Neutrophil (primary cell): ENCODE measurements around the gene BDH1.

Experiments used
- H3K27ac ChIP-seq: fragments of 200-600 bp; sonication (generic); 2 replicates; pipeline ENCODE4 v1.5.1; 2016; ENCODE audit warnings: mild to moderate bottlenecking, moderate library complexity
- H3K27me3 ChIP-seq: fragments of 200-600 bp; sonication (generic); 2 replicates; pipeline ENCODE4 v1.6.0; 2016; ENCODE audit warnings: mild to moderate bottlenecking
- H3K36me3 ChIP-seq: fragments of 200-600 bp; sonication (generic); 2 replicates; pipeline ENCODE4 v1.5.1; 2017
- H3K4me1 ChIP-seq, 2 experiments: fragments of 200-600 bp in 1 of 2; sonication (generic) in 1 of 2; 1 replicate in 1 of 2; 2 replicates in 1 of 2; pipeline versions ENCODE4 v1.5.1 to v1.6.1; 2013 to 2016; ENCODE audit warnings: low read depth in 1 of 2, low read length in 1 of 2, mild to moderate bottlenecking in 1 of 2, moderate library complexity in 1 of 2; ENCODE audit not compliant: control insufficient read depth in 1 of 2, insufficient read depth in 1 of 2
- H3K4me3 ChIP-seq, 2 experiments: fragments of 200-600 bp in 1 of 2; sonication (generic) in 1 of 2; 1 replicate in 1 of 2; 2 replicates in 1 of 2; pipeline ENCODE4 v1.5.1; 2013 to 2016; ENCODE audit warnings: low read depth in 1 of 2, low read length in 1 of 2, mild to moderate bottlenecking in 1 of 2, moderate library complexity in 1 of 2
- H3K9me3 ChIP-seq: fragments of 200-600 bp; sonication (generic); 2 replicates; pipeline ENCODE4 v1.5.1; 2016
- TF ChIP-seq, protein P1 (sequence below): fragments of 200-600 bp; sonication (generic); IDR thresholded peaks from 2 replicates; pipeline ENCODE4 v1.5.1; 2016; ENCODE audit warnings: antibody characterized with exemption

BDH1 gene

DNA sequence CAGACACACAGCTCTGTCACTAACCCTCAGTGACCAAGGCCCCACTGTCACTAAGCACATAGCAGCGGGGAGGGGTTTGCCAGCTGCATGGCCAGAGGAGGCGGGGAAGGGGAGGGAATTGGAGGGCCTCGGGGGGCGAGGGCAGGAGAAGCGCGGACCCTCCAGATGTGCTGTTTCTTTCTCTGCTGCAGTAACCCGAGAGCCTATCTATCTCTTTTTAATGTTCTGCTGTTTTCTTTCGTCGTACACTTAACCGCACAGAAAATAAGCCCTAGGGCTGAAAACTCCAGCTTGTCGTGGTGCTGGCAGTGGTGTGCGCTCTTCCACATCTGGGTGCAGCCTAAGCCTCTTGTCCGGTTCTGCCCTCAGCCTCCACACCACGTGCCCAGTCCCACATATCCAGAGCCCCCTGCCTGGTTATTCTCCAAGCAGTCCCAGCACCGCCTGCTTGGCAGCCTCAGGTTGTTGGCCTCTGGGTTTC, 51.1 kb downstream of the BDH1 start:
- Histone ChIP-seq H3K27me3 (no peaks in the 10 kb centered on the region), H3K9me3 (no peaks in the 10 kb centered on the region), H3K4me1 (peaks cover under 1 to 1% of the 10 kb centered on the region in 2 experiments), H3K36me3 (no peaks in the 10 kb centered on the region), H3K4me3 (no peak overlapping the region), H3K27ac (no peak overlapping the region)
- TF ChIP-seq, protein P1, sequence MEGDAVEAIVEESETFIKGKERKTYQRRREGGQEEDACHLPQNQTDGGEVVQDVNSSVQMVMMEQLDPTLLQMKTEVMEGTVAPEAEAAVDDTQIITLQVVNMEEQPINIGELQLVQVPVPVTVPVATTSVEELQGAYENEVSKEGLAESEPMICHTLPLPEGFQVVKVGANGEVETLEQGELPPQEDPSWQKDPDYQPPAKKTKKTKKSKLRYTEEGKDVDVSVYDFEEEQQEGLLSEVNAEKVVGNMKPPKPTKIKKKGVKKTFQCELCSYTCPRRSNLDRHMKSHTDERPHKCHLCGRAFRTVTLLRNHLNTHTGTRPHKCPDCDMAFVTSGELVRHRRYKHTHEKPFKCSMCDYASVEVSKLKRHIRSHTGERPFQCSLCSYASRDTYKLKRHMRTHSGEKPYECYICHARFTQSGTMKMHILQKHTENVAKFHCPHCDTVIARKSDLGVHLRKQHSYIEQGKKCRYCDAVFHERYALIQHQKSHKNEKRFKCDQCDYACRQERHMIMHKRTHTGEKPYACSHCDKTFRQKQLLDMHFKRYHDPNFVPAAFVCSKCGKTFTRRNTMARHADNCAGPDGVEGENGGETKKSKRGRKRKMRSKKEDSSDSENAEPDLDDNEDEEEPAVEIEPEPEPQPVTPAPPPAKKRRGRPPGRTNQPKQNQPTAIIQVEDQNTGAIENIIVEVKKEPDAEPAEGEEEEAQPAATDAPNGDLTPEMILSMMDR, result no peak

DNA sequence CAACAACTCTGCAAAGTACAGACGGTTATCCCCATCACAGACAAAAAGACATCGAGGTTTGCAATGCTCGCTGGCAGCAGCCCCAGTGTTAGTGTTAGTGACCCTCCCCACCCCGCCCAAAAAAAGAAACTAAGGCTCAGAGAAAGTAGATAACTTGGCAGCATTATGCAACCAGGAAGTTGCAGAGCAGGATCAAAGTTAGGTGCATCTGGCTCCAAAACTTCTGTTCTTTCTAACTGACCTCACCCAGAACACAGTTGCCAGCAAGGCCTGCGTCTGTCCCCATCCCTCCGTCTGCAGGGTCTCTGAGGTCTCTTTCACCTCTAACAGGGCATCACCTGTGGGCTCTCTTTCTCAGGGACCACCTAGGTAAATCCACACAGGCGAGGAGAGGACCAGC, 51.5 kb downstream of the BDH1 start:
- no peaks in the 10 kb centered on the region for H3K36me3 ChIP-seq
- H3K27ac ChIP-seq, result no peak overlapping the region
- no peaks in the 10 kb centered on the region for H3K4me1 ChIP-seq
- H3K4me3 ChIP-seq, result no peak overlapping the region
- no peaks in the 10 kb centered on the region for H3K9me3 ChIP-seq
- H3K27me3 ChIP-seq, result no peaks in the 10 kb centered on the region
- TF ChIP-seq, protein P1, result no peak

DNA sequence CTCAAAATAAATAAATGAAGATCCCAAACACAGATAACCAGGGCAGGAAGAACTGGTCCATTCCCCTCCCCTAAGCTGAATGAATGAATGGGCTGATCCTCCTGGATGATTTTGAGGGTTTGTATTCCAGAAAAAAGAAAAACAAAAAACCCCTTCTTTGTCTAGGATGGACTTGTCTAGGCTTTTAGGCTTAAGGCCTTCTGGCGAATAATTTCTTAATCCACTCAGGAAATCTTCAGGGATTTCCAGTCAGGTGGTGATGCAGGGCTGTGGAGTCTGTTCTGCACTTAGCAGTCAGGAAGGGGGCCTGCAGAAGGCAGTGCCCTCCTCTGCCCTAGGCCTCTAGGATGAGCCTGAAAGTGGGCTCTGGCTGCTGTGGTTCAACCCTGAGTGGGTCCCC, 52.1 kb downstream of the BDH1 start:
- Histone ChIP-seq H3K27me3 (no peaks in the 10 kb centered on the region), H3K9me3 (no peaks in the 10 kb centered on the region), H3K4me3 (no peak overlapping the region), H3K27ac (no peak overlapping the region), H3K4me1 (no peaks in the 10 kb centered on the region), H3K36me3 (no peaks in the 10 kb centered on the region)
- TF ChIP-seq, protein P1, result no peak

DNA sequence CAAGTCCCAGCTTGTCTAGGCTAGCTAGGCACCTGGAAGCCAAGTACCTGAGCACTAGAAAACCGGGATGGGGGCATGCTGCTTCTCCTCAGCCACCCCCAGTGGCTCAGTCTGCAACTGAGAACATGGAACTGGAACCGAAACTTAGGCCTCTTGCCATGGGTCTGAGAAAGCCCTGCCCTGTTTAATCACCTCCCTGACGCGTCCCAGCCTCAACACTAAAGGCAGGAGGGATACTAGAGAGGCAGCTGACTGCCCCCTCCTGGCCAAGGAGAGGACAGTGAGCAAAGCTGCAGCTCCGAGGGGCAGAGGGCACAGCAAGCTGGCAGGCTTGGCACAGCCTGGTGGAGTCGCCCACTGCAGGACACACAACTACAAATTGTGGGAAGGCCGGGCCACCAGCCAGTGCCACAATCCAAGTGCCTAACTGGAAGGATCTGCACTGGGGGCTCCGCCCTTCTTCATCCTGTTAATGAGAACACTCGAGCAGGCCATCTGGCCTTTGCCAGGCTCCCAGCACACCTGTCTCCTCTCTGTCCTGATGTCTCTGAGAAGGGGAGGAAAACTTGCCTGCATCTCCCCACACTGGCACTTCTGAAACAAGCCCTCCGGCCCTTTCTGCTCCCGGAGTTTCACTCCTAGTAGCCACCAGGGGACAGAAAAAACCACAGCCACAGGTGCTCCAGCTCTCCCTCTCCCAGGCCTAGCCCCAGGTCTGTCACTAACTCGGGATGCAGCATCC, 53.7 kb downstream of the BDH1 start:
- TF ChIP-seq, protein P1, result no peak
- Histone ChIP-seq H3K27ac (no peak overlapping the region), H3K36me3 (no peaks in the 10 kb centered on the region), H3K27me3 (no peaks in the 10 kb centered on the region), H3K4me3 (no peak overlapping the region), H3K9me3 (no peaks in the 10 kb centered on the region), H3K4me1 (no peaks in the 10 kb centered on the region)

DNA sequence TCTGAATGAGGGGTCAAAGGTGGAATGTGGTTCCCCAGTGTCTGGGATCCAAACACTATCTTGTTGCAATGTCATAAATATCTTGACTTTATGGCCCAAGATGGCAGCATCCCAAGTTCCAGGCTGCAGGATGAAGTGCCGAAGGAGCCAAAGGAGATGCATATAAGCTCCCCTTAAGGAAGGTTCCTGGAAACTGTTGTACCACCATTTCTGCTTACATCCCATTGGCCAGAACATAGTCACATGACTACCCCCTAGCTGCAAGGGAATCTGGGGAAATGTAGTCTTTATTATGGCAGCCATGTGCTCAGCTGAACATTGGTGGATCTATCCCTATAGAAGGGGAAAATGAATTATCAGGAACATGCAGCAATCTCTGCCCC, 54.3 kb downstream of the BDH1 start:
- Histone ChIP-seq H3K4me3 (no peak overlapping the region), H3K4me1 (no peaks in the 10 kb centered on the region), H3K27ac (no peak overlapping the region), H3K27me3 (no peaks in the 10 kb centered on the region), H3K36me3 (no peaks in the 10 kb centered on the region), H3K9me3 (no peaks in the 10 kb centered on the region)
- TF ChIP-seq, protein P1, result no peak
